G401 (cell line): ENCODE measurements around the gene ARF4. TPM values are rescaled to one million over a fixed set of nuclear protein-coding genes. Genes with fewer than 3 reads are reported as not detected.
"Not testable (repeated sequence)": the region's sequence is repeated elsewhere in the genome, so short reads cannot be mapped to it uniquely, and the experiment has no call there.

Experiments
- DNase-seq: peaks from one replicate; pipeline ENCODE4 v3.0.0-alpha.2; 2015; ENCODE audit warnings: low spot score
- in situ Hi-C: cut with HindIII; loops from 2 replicates; pipeline ENCODE4 v1.10.0; 2016; ENCODE audit warnings: low sequenced_read_pairs, mixed read lengths
- total RNA-seq: library from RNA; depleted of rRNA; stranded (reverse); fragments of >200 nt; shearing (Covaris generic); gene quantifications from 2 replicates; pipeline ENCODE4 v1.2.3, GENCODE V29; 2014; rRNA removed

The ARF4 gene
- 92.3 and 106 TPM in 2 replicates for total RNA-seq

GRCh38 chr3:57597127-57597923 lies at the start of gene ARF4:
TSS of gene ARF4 (minus strand) at chr3:57597344. CDS start at chr3:57597140, 204 bp downstream.
- in situ Hi-C loops: no loop called here
- DNase-seq: peak; percentile 99

- DNase-seq: peak; percentile 18
- in situ Hi-C loops: no loop called here
Measured at GRCh38 chr3:57646723-57647122, 49.6 kb upstream of the ARF4 start.

DNA sequence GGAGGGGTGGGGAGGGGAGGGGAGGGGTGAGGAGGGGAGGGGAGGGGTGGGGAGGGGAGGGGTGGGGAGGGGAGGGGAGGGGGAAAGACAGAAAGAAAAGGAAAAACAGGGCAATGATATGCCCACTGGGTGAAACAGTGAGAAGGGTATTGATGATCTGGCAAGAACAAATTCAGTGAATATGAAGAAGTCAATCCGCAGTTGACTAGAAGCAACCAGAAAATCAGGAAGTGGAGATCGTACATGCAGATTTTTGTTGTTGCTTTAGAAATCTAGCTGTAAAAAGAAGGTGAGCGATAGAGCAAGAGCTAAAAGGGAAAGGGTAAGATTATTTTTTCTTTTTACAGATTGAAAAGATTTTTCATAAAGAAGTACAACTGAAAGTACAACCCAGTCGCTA lies 47.6 kb upstream of the ARF4 start:
- in situ Hi-C loops: no loop called here
- no peak for DNase-seq

DNA sequence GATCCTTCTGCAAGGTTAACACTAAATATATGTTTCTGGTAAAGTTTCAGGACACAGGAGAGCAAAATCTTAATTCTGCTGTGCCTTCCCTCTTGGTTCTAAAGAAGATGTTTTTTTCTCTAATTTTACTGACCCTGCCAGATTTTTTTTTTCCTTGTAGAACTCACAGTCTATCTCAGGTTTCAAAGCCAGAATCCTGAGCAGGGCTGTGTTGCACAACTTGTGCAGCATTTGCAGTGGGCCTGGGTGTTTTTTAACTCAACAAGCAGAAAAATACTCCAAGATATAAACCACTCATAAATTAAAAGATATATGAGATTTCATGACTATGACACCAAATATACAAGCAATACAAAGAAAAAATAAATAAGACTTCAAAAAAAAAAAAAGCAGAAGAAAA lies 40.2 kb upstream of the ARF4 start:
- no peak for DNase-seq
- in situ Hi-C loops: no loop called here

DNA sequence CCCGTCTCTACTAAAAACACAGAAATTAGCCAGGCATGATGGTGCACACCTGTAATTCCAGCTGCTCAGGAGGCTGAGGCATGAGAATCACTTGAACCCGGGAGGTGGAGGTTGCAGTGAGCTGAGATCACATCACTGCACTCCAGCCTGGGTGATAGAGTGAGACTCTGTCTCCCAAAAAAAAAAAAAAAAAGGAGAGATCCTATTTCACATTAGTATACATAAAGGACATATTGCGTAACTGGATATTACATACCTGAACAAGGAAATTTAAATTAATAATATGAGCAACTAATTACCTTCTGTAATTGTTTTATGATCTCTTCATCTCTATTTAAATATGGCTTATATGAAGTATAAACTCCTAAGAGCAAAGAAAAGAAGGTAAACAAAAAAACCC lies 37.1 kb upstream of the ARF4 start:
- DNase-seq, in situ Hi-C loops: not testable (repeated sequence)

DNA sequence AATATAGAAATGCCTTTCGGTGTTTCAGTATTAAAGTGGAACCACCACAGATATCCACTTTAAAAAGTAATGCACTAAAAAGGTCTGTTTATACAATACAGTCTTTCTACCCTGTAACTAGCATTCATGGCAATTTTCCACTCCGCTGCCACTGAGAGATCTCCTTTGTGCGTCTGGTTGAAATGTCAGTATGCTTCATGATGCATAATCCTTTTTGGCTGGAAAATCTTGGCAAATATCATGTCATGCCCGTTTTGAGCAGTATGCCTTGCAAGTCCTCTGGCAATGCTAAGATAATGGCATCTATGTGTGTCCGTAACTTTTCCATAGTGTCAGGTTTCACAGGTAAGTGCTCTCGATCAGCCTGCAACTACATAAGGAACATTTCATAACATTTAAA lies 30.8 kb upstream of the ARF4 start:
- in situ Hi-C loops: no loop called here
- peak; percentile 52 for DNase-seq

GRCh38 chr3:57624801-57625200 lies 27.7 kb upstream of the ARF4 start:
- DNase-seq: no peak
- in situ Hi-C loops: no loop called here

- no peak for DNase-seq
- in situ Hi-C loops: no loop called here
Measured at GRCh38 chr3:57622362-57622761, 25.2 kb upstream of the ARF4 start.

DNA sequence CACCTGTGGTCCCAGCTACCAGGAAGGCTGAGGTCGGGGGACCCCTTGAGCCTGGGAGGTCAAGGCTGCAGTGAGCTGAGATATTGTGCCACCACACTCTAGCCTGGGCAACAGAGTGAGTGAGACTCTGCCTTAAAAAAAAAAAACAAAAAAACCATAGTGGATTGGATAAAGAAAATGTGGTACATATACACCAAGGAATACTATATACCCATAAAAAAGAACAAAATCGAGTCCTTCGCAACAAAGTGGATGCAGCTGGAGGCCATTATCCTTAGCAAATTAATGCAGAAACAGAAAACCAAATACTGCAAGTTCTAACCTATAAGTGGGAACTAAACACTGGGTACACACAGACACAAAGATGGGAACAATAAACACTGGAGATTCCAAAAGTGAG lies 20.6 kb upstream of the ARF4 start:
- no peak for DNase-seq
- in situ Hi-C loops: no loop called here

DNA sequence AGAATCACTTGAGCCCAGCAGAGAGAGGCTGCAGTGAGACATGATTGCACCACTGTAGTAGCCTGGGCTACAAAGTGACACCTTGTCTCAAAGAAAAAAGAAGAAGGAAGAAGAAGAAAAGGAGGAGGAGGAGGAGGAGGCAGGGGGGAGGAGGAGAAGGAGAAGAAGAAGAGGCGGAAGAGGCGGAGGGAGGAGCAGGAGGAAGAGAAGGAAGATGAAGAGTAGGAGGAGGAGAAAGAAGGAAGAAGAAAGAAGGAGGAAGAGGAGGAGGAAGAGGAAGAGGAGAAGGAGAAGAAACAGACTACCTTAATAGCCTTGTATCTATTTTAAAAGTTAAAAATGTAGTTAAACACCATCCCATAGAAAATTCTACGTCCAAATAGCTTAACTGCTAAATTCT lies 19.1 kb upstream of the ARF4 start:
- no peak for DNase-seq
- in situ Hi-C loops: no loop called here

DNA sequence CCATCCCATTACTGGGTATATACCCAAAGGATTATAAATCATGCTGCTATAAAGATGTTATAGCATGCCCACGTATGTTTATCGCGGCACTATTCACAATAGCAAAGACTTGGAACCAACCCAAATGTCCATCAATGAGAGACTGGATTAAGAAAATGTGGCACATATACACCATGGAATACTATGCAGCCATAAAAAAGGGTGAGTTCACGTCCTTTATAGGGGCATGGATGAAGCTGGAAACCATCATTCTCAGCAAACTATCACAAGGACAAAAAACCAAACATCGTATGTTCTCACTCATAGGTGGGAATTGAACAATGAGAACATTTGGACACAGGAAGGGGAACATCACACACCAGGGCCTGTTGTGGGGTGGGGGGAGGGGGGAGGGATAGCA lies 14.7 kb upstream of the ARF4 start:
- DNase-seq, in situ Hi-C loops: not testable (repeated sequence)

DNA sequence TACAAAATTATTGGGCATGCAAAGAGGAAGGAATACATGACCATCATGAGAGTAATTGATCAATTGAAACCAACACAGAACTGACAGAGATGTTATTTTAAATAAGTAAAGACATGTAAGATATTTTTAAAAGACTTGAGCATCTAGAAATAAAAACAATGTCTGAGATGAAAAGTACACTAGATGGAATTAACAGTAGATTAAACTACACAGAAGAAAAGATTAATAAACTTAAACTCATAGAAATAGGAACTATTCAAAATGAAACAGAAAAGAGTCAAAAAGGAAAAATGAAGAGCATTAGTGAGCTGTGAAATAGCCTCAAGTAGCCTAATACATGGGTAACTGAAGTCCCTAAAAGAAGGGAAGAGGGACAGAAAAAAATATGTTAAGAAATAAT lies 8.5 kb upstream of the ARF4 start:
- in situ Hi-C loops: no loop called here
- no peak for DNase-seq

DNA sequence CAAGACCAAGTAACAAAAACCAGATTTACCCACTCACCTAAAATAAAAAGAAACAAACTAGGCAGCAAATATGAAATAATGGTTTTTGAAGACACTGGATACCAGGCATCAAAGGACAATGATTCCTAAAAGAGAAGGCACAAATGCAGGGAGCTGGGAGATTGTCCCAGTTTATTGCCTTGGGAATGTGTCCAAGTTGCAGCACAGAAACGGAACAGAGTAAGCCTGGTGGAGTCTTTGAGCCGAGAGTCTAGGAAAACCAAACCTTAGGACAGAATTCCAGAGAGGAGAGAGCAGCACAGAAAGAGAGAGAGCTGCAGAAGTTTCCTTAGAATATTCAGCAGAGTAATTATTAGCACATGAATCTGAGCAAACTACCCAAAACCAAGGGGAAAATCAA lies 7.8 kb upstream of the ARF4 start:
- in situ Hi-C loops: no loop called here
- DNase-seq: no peak

DNA sequence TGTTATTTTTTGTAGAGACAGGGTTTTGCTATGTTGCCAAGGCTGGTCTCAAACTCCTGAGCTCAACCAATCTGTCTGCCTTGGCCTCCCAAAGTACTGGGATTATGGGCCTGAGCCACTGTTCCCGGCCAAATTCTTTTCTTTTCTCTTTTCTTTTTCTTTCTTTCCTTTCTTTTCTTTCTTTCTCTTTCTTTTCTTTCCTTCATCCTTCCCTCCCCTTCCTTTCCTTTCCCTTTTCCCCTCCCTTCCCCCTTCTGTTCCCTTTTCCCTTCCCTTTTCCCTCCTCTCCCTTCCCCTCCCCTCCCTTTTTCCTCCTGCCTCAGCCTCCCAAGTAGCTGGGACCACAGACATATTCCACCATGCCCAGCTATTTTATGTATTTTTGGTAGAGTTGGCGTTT lies 3.1 kb upstream of the ARF4 start:
- in situ Hi-C loops: no loop called here
- no peak for DNase-seq

GRCh38 chr3:57598765-57599360 lies 1.7 kb upstream of the ARF4 start:
- no peak for DNase-seq
- in situ Hi-C loops: no loop called here

DNA sequence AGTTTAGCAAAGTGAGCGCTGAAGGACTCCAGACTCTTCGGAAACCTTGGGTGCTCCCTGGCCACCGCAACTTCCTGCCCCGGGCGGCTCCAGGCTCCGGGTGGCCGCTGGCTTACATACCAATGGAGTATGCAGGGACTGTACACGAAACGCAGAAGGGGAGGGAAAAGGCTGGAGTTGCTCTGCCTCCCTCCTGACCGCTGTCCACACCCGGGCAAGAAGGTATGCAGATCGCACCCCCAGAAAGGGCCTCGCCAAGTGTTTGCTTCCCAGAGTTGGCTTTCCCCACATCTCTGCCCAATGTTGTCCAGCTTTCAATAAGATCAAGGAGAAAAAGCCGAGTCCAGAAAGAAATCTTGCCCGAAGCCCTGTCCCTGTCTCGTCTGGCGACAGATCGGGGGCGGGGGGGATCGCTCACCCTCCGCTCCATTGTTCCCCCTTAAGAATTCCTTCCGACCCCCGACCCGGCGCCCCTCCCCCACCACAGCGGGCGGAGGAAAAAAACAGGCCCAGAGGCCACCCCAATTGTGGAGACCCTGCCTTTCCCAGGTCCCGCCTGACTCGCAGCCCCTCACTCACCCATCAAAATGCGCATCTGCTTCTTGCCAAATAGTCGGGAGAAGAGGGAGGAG lies 533 bp downstream of the ARF4 start:
- in situ Hi-C loops: no loop called here
- DNase-seq: peak; percentile 51

- DNase-seq: no peak
- in situ Hi-C loops: no loop called here
Measured at GRCh38 chr3:57594576-57594975, 2.6 kb downstream of the ARF4 start.

- in situ Hi-C loops: no loop called here
- DNase-seq: no peak
Measured at GRCh38 chr3:57594144-57594543, 3.0 kb downstream of the ARF4 start.

GRCh38 chr3:57592306-57592705 lies 4.8 kb downstream of the ARF4 start:
- no peak for DNase-seq
- in situ Hi-C loops: no loop called here

DNA sequence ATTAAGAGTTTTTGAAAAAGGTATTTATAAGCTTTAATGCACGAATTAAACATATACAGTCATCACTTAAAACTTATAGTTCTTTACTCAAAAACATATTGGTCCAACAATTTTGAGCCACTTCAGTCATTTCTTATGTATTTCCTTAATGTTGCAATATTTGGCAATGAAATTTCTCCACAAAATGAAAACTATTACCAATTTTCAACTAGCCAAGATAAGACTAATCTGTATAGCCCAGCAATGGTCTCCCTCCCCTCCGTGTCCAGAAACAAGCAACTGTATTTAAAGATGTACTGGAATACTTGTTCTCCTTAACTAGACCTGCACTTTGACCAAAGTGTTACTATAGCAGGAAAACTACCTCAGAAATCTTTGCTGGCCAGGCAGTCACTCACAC lies 9.2 kb downstream of the ARF4 start:
- DNase-seq: no peak
- in situ Hi-C loops: no loop called here

- DNase-seq: no peak
- in situ Hi-C loops: no loop called here
Measured at GRCh38 chr3:57586778-57587177, 10.4 kb downstream of the ARF4 start.
